Measurements from ENCODE around the gene GALNT10. TPM values are rescaled to one million over a fixed set of nuclear protein-coding genes. Genes with fewer than 3 reads are reported as not detected.

The GALNT10 gene
- total and polyA plus RNA-seq, 2 of the 4 experiments (the other 2 are of a cell fraction), result 46.2 to 67.0 TPM

- Histone ChIP-seq H4K5ac (ENCODE audit: low read depth, low read length) (no peak overlapping the region), H2BK5ac (ENCODE audit: low read depth, low read length, poor library complexity, severe bottlenecking) (no peak overlapping the region), H2BK15ac (ENCODE audit: low read depth, low read length) (no peak overlapping the region), H3K27me3 (ENCODE audit: control insufficient read depth, insufficient read depth, low read length) (no peaks in the 10 kb centered on the region), H3K36me3 (ENCODE audit: control insufficient read depth, insufficient read depth, low read length) (peaks cover 2% of the 10 kb centered on the region; the same call in 1 of the 2 replicates), H3K18ac (ENCODE audit: low read depth, low read length) (no peak overlapping the region), H3K14ac (replicated peaks; ENCODE audit: low read depth, low read length) (no peak overlapping the region), H3K9me1 (ENCODE audit: insufficient read depth, low read length) (no peaks in the 10 kb centered on the region), H3K79me1 (ENCODE audit: low read depth in 1 of 2, low read length in 2 of 2) (no peaks in the 10 kb centered on the region; a peak in 1 of 4 replicates), H2BK120ac (ENCODE audit: low read depth, low read length) (no peak overlapping the region), H2AK9ac (replicated peaks; ENCODE audit: low read depth, low read length, poor library complexity) (no peak overlapping the region), H3K4me3 (ENCODE audit: insufficient read depth, low read depth, low read length) (no peak overlapping the region), H3K4ac (ENCODE audit: low read depth, low read length) (no peak overlapping the region), H3K23ac (ENCODE audit: low read depth, low read length) (no peak overlapping the region), H3K4me1 (ENCODE audit: control insufficient read depth, insufficient read depth, low read length) (no peaks in the 10 kb centered on the region), H3K4me2 (ENCODE audit: low read depth, low read length) (no peak overlapping the region), H2AFZ (replicated peaks; ENCODE audit: low read length, poor library complexity) (no peak overlapping the region), H4K8ac (ENCODE audit: low read depth in 2 of 2, low read length in 2 of 2) (no peak overlapping the region), H3K9ac (ENCODE audit: low read depth, low read length) (no peak overlapping the region), H4K20me1 (ENCODE audit: insufficient read depth, low read length) (no peaks in the 10 kb centered on the region), H2BK20ac (ENCODE audit: low read depth, low read length) (no peak overlapping the region), H3K27ac (ENCODE audit: insufficient read depth, low read length) (no peak overlapping the region), H2AK5ac (ENCODE audit: low read depth, low read length) (no peak overlapping the region), H4K91ac (ENCODE audit: insufficient read depth, low read depth, low read length) (no peak overlapping the region), H3K56ac (ENCODE audit: extremely low read depth, insufficient read depth, low read length) (no peak overlapping the region), H3K9me3 (ENCODE audit: control insufficient read depth, insufficient read depth, low read length) (no peaks in the 10 kb centered on the region)
- POLR2A ChIA-PET (ENCODE audit: unreplicated experiment), result no interaction called here
- dilution Hi-C loops (cut with HindIII; ENCODE audit: low sequenced_read_pairs, unreplicated experiment) (no loop called here), intact Hi-C loops (cut with micrococcal nuclease) (no loop called here), in situ Hi-C loops (cut with MboI; ENCODE audit: low sequenced_read_pairs) (no loop called here)
- no TSS peak for BruUV-seq (replicated peaks)
- no peak for TF ChIP-seq NFE2L2 (IDR thresholded peaks at IDR 0.05; ENCODE audit: low read depth, low read length)
- no CpG with 5 or more reads among the region's 4 CpGs for WGBS, 2 experiments (ENCODE audit: extremely low coverage in 2 of 2, insufficient read length in 1 of 2)
- CTCF ChIA-PET, result interaction anchor here (1.1 kb wide), 1 partner anchor 358 kb away, joined by 3 read pairs; no protein-coding TSS in a partner anchor
- DNase-seq, result no peak
- ATAC-seq (ENCODE audit: low read depth), result no peak
Observed at GRCh38 chr5:154430466-154430865, 239.9 kb downstream of the GALNT10 start.

Measured in IMR-90 (cell line).